HG03469 (cell line): Measurements from ENCODE around the gene SOX1.

ENCODE experiments used
- ATAC-seq: cut with Tn5 transposase; IDR thresholded peaks from one replicate; pipeline ENCODE4 v1.9.1; 2021; ENCODE audit warnings: mild to moderate bottlenecking, moderate library complexity, moderate number of reproducible peaks; ENCODE audit not compliant: unreplicated experiment

SOX1 gene

GRCh38 chr13:112067116-112067741, at the start of gene SOX1:
Gene SOX1 (plus strand): TSS chr13:112067149. CDS start chr13:112067659, 510 bp downstream.
- ATAC-seq: no peak

GRCh38 chr13:112024577-112024976, 42.4 kb upstream of the SOX1 start:
- ATAC-seq: no peak

- ATAC-seq: no peak
Observed at GRCh38 chr13:112027250-112027649, 39.7 kb upstream of the SOX1 start.

GRCh38 chr13:112028481-112028880, 38.5 kb upstream of the SOX1 start:
- ATAC-seq: no peak

GRCh38 chr13:112029143-112029542, 37.8 kb upstream of the SOX1 start:
- ATAC-seq: no peak

- ATAC-seq: no peak
Observed at GRCh38 chr13:112032186-112032993, 34.6 kb upstream of the SOX1 start.

- ATAC-seq: no peak
Observed at GRCh38 chr13:112034231-112034630, 32.7 kb upstream of the SOX1 start.

- ATAC-seq: no peak
Observed at GRCh38 chr13:112034846-112035245, 32.1 kb upstream of the SOX1 start.

GRCh38 chr13:112042496-112042895, 24.5 kb upstream of the SOX1 start:
- no peak for ATAC-seq

- no peak for ATAC-seq
Observed at GRCh38 chr13:112052213-112052612, 14.7 kb upstream of the SOX1 start.

- no peak for ATAC-seq
Observed at GRCh38 chr13:112053167-112053743, 13.7 kb upstream of the SOX1 start.

GRCh38 chr13:112053744-112054615, 13.0 kb upstream of the SOX1 start:
- no peak for ATAC-seq

- ATAC-seq: no peak
Observed at GRCh38 chr13:112054616-112055015, 12.3 kb upstream of the SOX1 start.

GRCh38 chr13:112055036-112055914, 11.7 kb upstream of the SOX1 start:
- no peak for ATAC-seq

GRCh38 chr13:112055915-112056269, 11.1 kb upstream of the SOX1 start:
- ATAC-seq: no peak

- no peak for ATAC-seq
Observed at GRCh38 chr13:112056284-112056727, 10.6 kb upstream of the SOX1 start.

GRCh38 chr13:112056739-112057438, 10.1 kb upstream of the SOX1 start:
- ATAC-seq: no peak

- no peak for ATAC-seq
Observed at GRCh38 chr13:112057439-112057735, 9.6 kb upstream of the SOX1 start.

- ATAC-seq: no peak
Observed at GRCh38 chr13:112057736-112058518, 9.0 kb upstream of the SOX1 start.
